GM23248 (cell line): ENCODE data around the gene ZNF836. TPM values are rescaled to one million over a fixed set of nuclear protein-coding genes. Genes with fewer than 3 reads are reported as not detected.

Experiments
- DNase-seq: peaks from one replicate; pipeline ENCODE4 v3.0.0-alpha.2; 2015
- H2AFZ ChIP-seq: fragments of 200-600 bp; sonication (generic); 2 replicates; pipeline ENCODE4 v1.6.1; 2016; ENCODE audit warnings: antibody characterized with exemption
- H3F3A ChIP-seq: fragments of 200-600 bp; sonication (generic); 2 replicates; pipeline ENCODE4 v1.6.1; 2016; ENCODE audit warnings: mild to moderate bottlenecking, antibody characterized with exemption, mixed run types; ENCODE audit not compliant: insufficient read depth
- H3K27ac ChIP-seq: fragments of 200-600 bp; sonication (generic); 2 replicates; pipeline ENCODE4 v1.5.1; 2016; ENCODE audit warnings: mild to moderate bottlenecking
- H3K27me3 ChIP-seq: fragments of 200-600 bp; sonication (generic); replicated peaks from 2 replicates; pipeline ENCODE4 v1.6.1; 2016; ENCODE audit warnings: mild to moderate bottlenecking; ENCODE audit not compliant: insufficient read depth
- H3K36me3 ChIP-seq: fragments of 200-600 bp; sonication (generic); 2 replicates; pipeline ENCODE4 v1.6.1; 2016; ENCODE audit warnings: low read depth, mild to moderate bottlenecking
- H3K4me1 ChIP-seq: fragments of 200-600 bp; sonication (generic); 2 replicates; pipeline ENCODE4 v1.6.1; 2016; ENCODE audit warnings: mild to moderate bottlenecking; ENCODE audit not compliant: insufficient read depth
- H3K4me2 ChIP-seq: fragments of 200-600 bp; sonication (generic); one replicate; pipeline ENCODE4 v1.6.1; 2016; ENCODE audit warnings: mild to moderate bottlenecking; ENCODE audit not compliant: unreplicated experiment
- H3K4me3 ChIP-seq: fragments of 200-600 bp; sonication (generic); 2 replicates; pipeline ENCODE4 v1.5.1; 2016; ENCODE audit warnings: mild to moderate bottlenecking
- H3K79me2 ChIP-seq: fragments of 200-600 bp; sonication (generic); 2 replicates; pipeline ENCODE4 v1.6.1; 2016; ENCODE audit warnings: mild to moderate bottlenecking; ENCODE audit not compliant: insufficient read depth
- H3K9ac ChIP-seq: fragments of 200-600 bp; sonication (generic); 2 replicates; pipeline ENCODE4 v1.6.1; 2016; ENCODE audit warnings: mild to moderate bottlenecking
- H3K9me2 ChIP-seq: fragments of 200-600 bp; sonication (generic); 2 replicates; pipeline ENCODE4 v1.6.1; 2016; ENCODE audit warnings: mixed run types, mild to moderate bottlenecking, moderate library complexity; ENCODE audit not compliant: insufficient read depth
- H3K9me3 ChIP-seq: fragments of 200-600 bp; sonication (generic); one replicate; pipeline ENCODE4 v1.6.1; 2017; ENCODE audit warnings: low read depth
- H4K20me1 ChIP-seq: fragments of 200-600 bp; sonication (generic); 2 replicates; pipeline ENCODE4 v1.6.0; 2016; ENCODE audit not compliant: insufficient read depth
- EZH2 ChIP-seq: fragments of 200-600 bp; sonication (generic); IDR thresholded peaks from 2 replicates; pipeline ENCODE4 v1.6.1; 2018; ENCODE audit warnings: antibody characterized with exemption, mild to moderate bottlenecking; ENCODE audit not compliant: insufficient read depth, poor library complexity, severe bottlenecking
- EZH2phosphoT487 ChIP-seq: fragments of 200-600 bp; sonication (generic); IDR thresholded peaks from 2 replicates; pipeline ENCODE4 v1.6.1; 2018; ENCODE audit warnings: antibody characterized with exemption, moderate library complexity, mild to moderate bottlenecking, low read depth; ENCODE audit not compliant: insufficient read depth
- WGBS, 2 experiments: methylation state at CpG; one replicate each; pipeline ENCODE4 v1.1.6; 2015 to 2017; ENCODE audit warnings: low lambda C conversion rate in 2 of 2, low coverage in 1 of 2; ENCODE audit errors: missing lambda C conversion rate in 2 of 2; 5-methylcytosine and 5-hydroxymethylcytosine counted together
- in situ Hi-C: fragments of 300-500 bp; cut with MboI; formaldehyde crosslinking; loops from 2 replicates; pipeline ENCODE4 v1.15.0; 2020
- polyA plus RNA-seq: library from polyadenylated mRNA; unstranded; fragments of >200 nt; fragmentation: Nextera tagmentation; extraction: Ambion mirVana; gene quantifications from 2 replicates; pipeline ENCODE4 v1.2.1, GENCODE V29; 2016
- total RNA-seq: library from RNA; depleted of rRNA; stranded (reverse); fragments of >200 nt; shearing (Covaris generic); gene quantifications from 2 replicates; pipeline ENCODE4 v1.2.3, GENCODE V29; 2014

The ZNF836 gene
- total and polyA plus RNA-seq, 2 experiments from 2014 or later, result 3.3 to 11.7 TPM

DNA sequence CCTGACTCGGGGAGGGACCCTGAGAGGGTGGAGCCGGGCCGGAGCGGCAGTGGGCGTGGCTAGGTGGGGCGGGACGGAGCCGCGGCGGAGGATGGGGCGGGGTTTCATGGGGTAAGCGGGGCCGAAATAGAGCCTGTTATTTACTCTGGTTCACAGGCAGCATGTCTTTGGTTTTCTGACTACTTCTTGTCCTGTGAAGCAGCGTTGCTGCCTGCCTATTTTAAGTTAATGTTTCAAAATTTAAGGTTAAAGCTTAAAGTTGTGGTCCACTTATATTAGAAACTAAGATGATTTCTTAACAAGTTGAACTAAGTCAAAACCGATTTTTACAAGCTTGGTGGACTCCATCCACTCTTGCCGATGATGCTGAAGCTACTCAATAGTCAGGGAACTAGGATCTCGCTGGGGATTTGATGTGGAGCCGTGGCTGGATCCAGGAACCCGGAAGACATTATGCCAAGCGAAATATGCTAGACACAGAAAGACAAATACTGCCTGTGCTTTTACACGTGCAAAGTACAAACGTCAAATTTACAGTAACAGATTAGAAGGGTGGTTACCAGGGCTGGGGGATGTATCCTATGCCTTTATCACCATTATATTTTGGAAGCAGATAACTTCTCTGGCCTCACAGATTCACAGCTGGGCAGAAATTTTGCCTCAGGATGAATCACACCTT lies 31.2 kb downstream of the ZNF836 start:
- peak overlapping the region; percentile 85 for H3K4me2 ChIP-seq
- 15 to 39% methylated on average over 9 to 22 of the region's 22 CpGs for WGBS, 2 experiments
- no peaks in the 10 kb centered on the region for H3K9me3 ChIP-seq
- H3K27me3 ChIP-seq, result no peaks in the 10 kb centered on the region
- peak; percentile 20 for DNase-seq
- H4K20me1 ChIP-seq, result no peaks in the 10 kb centered on the region
- H3K27ac ChIP-seq, result peak overlapping the region; percentile 57
- H3K4me3 ChIP-seq, result peak overlapping the region; percentile 58
- H2AFZ ChIP-seq, result peak overlapping the region; percentile 97
- in situ Hi-C loops, result no loop called here
- no peaks in the 10 kb centered on the region for H3K9me2 ChIP-seq
- peaks cover 39% of the 10 kb centered on the region for H3K79me2 ChIP-seq
- H3K9ac ChIP-seq, result peak overlapping the region; percentile 68
- H3F3A ChIP-seq, result peaks cover 34% of the 10 kb centered on the region
- H3K36me3 ChIP-seq, result no peaks in the 10 kb centered on the region
- peaks cover 7% of the 10 kb centered on the region for H3K4me1 ChIP-seq
- TF ChIP-seq EZH2, result no peak
- TF ChIP-seq EZH2phosphoT487, result no peak

DNA sequence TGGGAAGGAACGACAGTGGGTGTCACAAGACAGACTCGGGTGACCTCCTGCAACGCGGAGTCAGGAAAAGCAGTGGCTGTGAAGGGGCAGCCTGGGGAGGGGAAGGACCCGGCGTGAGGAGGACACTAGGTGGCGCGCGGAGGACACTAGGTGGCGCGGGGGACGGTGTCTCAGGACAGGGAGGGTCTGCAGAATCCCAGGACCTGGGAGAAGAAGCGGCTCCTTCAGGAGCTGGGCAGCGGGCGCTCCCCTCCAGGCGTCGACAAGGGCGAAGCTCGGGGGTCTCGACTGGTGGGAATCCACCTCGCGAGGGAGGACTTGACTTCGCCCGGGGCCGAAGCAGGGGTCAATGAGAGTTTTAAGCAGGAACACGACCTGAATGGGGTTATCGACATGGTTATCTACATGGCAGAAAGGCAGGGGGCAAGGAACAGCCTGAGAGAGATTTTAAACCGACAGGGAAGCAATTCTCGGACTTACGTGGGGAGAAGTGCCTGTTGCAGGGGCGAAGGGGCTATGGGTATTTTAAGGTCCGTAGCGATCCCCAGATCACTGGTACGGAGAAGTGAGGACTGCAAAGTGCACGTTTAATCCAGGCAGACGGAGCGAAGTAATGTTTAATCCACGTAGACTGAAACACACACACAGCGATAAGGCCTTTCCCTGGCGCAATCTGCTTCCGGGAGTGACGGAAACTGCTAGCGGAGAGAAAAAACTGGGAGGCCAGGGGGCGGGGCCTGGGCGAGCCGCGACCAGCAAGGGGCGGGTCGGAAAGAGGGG lies 32.0 kb downstream of the ZNF836 start, which contains the start of gene ZNF616:
Gene ZNF616, minus strand, starts transcription at position 687 of the 780 bp plus-strand sequence. CDS start 9,426 bp downstream, outside the sequence.
- peak within 1 kb of the TSS; percentile 94 for H3K4me2 ChIP-seq
- no peaks in the 10 kb centered on the region for H4K20me1 ChIP-seq
- no peaks in the 10 kb centered on the region for H3K27me3 ChIP-seq
- H3K36me3 ChIP-seq, result no peaks in the 10 kb centered on the region
- peaks cover 46% of the 10 kb centered on the region for H3K79me2 ChIP-seq
- H2AFZ ChIP-seq, result peak within 1 kb of the TSS; percentile 97
- in situ Hi-C loops, result no loop called here
- peaks cover 34% of the 10 kb centered on the region for H3F3A ChIP-seq
- peak within 1 kb of the TSS; percentile 95 for H3K9ac ChIP-seq
- peak within 1 kb of the TSS; percentile 91 for H3K27ac ChIP-seq
- H3K4me1 ChIP-seq, result peaks cover 7% of the 10 kb centered on the region
- no peaks in the 10 kb centered on the region for H3K9me2 ChIP-seq
- peak within 1 kb of the TSS; percentile 100 for H3K4me3 ChIP-seq
- no peaks in the 10 kb centered on the region for H3K9me3 ChIP-seq
- DNase-seq, result peak; percentile 98
- WGBS, 2 experiments, result 1% methylated on average over 44 to 48 of the region's 49 CpGs
- TF ChIP-seq EZH2phosphoT487, result no peak
- TF ChIP-seq EZH2, result no peak

DNA sequence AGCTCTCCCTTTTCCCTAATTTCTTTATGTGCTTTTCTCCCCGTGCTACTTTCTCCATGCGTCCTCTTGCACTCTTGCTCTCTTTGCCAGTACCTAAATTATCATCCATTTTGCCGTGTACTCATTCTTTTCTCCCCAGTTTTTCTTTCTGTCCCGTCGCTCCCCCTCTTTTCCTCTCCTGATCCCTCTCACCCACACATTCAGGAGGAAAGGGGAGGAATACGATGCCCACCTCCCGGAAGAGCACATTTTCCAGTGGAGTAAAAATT lies 32.5 kb downstream of the ZNF836 start:
- Histone ChIP-seq H3K27me3 (no peaks in the 10 kb centered on the region), H3F3A (peaks cover 34% of the 10 kb centered on the region), H2AFZ (peak overlapping the region; percentile 97), H3K79me2 (peaks cover 51% of the 10 kb centered on the region), H3K9me2 (no peaks in the 10 kb centered on the region), H3K27ac (peak overlapping the region; percentile 91), H4K20me1 (no peaks in the 10 kb centered on the region), H3K9ac (peak overlapping the region; percentile 95), H3K4me1 (peaks cover 7% of the 10 kb centered on the region), H3K4me2 (peak overlapping the region; percentile 94), H3K36me3 (no peaks in the 10 kb centered on the region), H3K4me3 (peak overlapping the region; percentile 100), H3K9me3 (no peaks in the 10 kb centered on the region)
- 1 to 2% methylated on average over 7 of the region's 7 CpGs for WGBS, 2 experiments
- TF ChIP-seq EZH2 (no peak), EZH2phosphoT487 (no peak)
- in situ Hi-C loops, result no loop called here
- DNase-seq, result no peak

DNA sequence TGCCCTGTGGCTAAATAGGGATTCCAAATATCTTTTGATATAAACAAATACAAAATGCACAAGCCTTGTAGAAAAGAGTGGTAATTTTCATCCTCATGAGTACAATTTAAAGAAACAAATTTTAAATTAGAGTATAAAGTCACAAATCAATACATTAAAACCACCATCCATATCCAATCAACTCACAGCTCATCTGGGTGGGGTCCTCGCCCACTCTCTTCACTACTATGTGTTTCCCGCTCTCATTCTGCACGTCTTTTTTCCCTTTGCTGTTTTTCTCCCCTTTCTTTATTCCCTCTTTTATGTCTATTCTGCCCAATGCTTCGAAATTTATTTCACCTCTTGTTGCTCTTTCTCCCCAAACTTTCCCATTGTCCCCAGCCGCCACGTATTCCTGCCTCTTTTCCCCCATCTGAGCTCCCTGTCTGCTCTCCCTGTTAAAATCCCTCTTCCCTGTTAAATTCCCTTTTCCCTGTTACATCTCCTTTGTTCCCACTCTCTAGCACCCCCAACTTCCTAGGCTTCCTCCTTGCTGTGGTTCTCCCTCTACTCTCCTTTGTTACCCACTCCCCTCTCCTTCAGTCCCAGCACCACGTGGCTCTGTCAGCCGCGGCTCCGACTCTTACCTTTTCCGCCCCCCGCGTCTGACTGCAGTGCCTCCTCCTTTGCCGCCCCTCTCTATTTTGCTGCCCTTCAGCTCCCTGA lies 33.0 kb downstream of the ZNF836 start:
- Histone ChIP-seq H3K4me2 (peak overlapping the region; percentile 94), H3K9me2 (no peaks in the 10 kb centered on the region), H3K9me3 (no peaks in the 10 kb centered on the region), H4K20me1 (no peaks in the 10 kb centered on the region), H3K9ac (peak overlapping the region; percentile 95), H2AFZ (peak overlapping the region; percentile 97), H3K36me3 (no peaks in the 10 kb centered on the region), H3K27ac (peak overlapping the region; percentile 91), H3K79me2 (peaks cover 56% of the 10 kb centered on the region), H3K4me1 (peaks cover 7% of the 10 kb centered on the region), H3F3A (peaks cover 34% of the 10 kb centered on the region), H3K4me3 (peak overlapping the region; percentile 100), H3K27me3 (no peaks in the 10 kb centered on the region)
- 1% methylated on average over 14 of the region's 14 CpGs for WGBS, 2 experiments
- in situ Hi-C loops, result no loop called here
- peak; percentile 63 for DNase-seq
- TF ChIP-seq EZH2phosphoT487, result no peak
- no peak for TF ChIP-seq EZH2
